Liver (tissue), 9 donors: Measurements from ENCODE around the gene CDH13. TPM values are rescaled to one million over a fixed set of nuclear protein-coding genes. Genes with fewer than 3 reads are reported as not detected.

ENCODE experiments used
- DNase-seq: peaks from one replicate; pipeline ENCODE4 v3.0.0-alpha.2; 2017; ENCODE audit warnings: low spot score
- H3K27ac ChIP-seq, 2 donors: one replicate each; pipeline ENCODE4 v1.7.0; 2013; ENCODE audit warnings: inconsistent platforms in 2 of 2, low read length in 2 of 2, control low read depth in 1 of 2, low read depth in 1 of 2, mild to moderate bottlenecking in 1 of 2
- H3K27me3 ChIP-seq, 4 donors: one replicate each; pipeline versions ENCODE4 v1.6.1 to v1.7.0; 2013; ENCODE audit warnings: low read length in 3 of 4, inconsistent platforms in 1 of 4, mild to moderate bottlenecking in 1 of 4, moderate library complexity in 1 of 4; ENCODE audit not compliant: control insufficient read depth in 4 of 4, insufficient read depth in 4 of 4
- H3K36me3 ChIP-seq, 4 donors: one replicate each; pipeline versions ENCODE4 v1.6.1 to v1.7.0; 2013; ENCODE audit warnings: low read length in 3 of 4, mild to moderate bottlenecking in 3 of 4, low read depth in 1 of 4, moderate library complexity in 1 of 4; ENCODE audit not compliant: control insufficient read depth in 4 of 4, insufficient read depth in 3 of 4
- H3K4me1 ChIP-seq, 4 donors: one replicate each; pipeline versions ENCODE4 v1.6.1 to v1.7.0; 2013; ENCODE audit warnings: low read length in 3 of 4, mild to moderate bottlenecking in 3 of 4, moderate library complexity in 1 of 4; ENCODE audit not compliant: control insufficient read depth in 4 of 4, insufficient read depth in 4 of 4
- H3K4me3 ChIP-seq, 3 donors: one replicate each; pipeline versions ENCODE4 v1.6.1 to v1.7.0; 2013; ENCODE audit warnings: low read length in 3 of 3, control low read depth in 1 of 3, low read depth in 1 of 3, mild to moderate bottlenecking in 1 of 3
- H3K9ac ChIP-seq, 2 donors: one replicate each; pipeline ENCODE4 v1.7.0; 2013; ENCODE audit warnings: low read length in 2 of 2, mild to moderate bottlenecking in 2 of 2, moderate library complexity in 2 of 2, control low read depth in 1 of 2, low read depth in 1 of 2
- H3K9me3 ChIP-seq, 4 donors: one replicate each; pipeline versions ENCODE4 v1.6.1 to v1.7.0; 2013; ENCODE audit warnings: low read length in 3 of 4; ENCODE audit not compliant: control insufficient read depth in 4 of 4
- CTCF ChIP-seq: fragments of 150-350 bp; IDR thresholded peaks from 2 replicates; pipeline ENCODE4 v1.5.1; 2017; ENCODE audit warnings: improper control_type of control experiment, low read depth, low read length; ENCODE audit not compliant: missing input control
- EGR1 ChIP-seq, 2 donors: IDR thresholded peaks; 2 replicates each; pipeline ENCODE4 v1.6.1; 2016 to 2018; ENCODE audit warnings: antibody characterized with exemption in 2 of 2, low read depth in 2 of 2
- FOXA1 ChIP-seq: IDR thresholded peaks from 2 replicates; pipeline ENCODE4 v1.6.1; 2016; ENCODE audit warnings: antibody characterized with exemption
- FOXA2 ChIP-seq: IDR thresholded peaks from 2 replicates; pipeline ENCODE4 v1.6.1; 2016; ENCODE audit warnings: antibody characterized with exemption
- GABPA ChIP-seq, 2 donors: IDR thresholded peaks in 1 of 2; conservative IDR thresholded peaks in 1 of 2; 2 replicates each; pipeline ENCODE4 v1.6.1; 2016; ENCODE audit warnings: antibody characterized with exemption in 2 of 2, mild to moderate bottlenecking in 1 of 2, moderate library complexity in 1 of 2
- JUND ChIP-seq, 2 donors: IDR thresholded peaks; 2 replicates each; pipeline ENCODE4 v1.6.1; 2016; ENCODE audit warnings: antibody characterized with exemption in 2 of 2
- NR2F2 ChIP-seq: IDR thresholded peaks from 2 replicates; pipeline ENCODE4 v1.6.1; 2016; ENCODE audit warnings: antibody characterized with exemption
- RAD21 ChIP-seq, 2 donors: IDR thresholded peaks; 2 replicates each; pipeline ENCODE4 v1.6.1; 2016; ENCODE audit warnings: antibody characterized with exemption in 2 of 2, mild to moderate bottlenecking in 2 of 2
- RXRA ChIP-seq, 2 donors: IDR thresholded peaks; 2 replicates each; pipeline ENCODE4 v1.6.1; 2017 to 2018; ENCODE audit warnings: antibody characterized with exemption in 2 of 2, mild to moderate bottlenecking in 1 of 2
- SP1 ChIP-seq: IDR thresholded peaks from 2 replicates; pipeline ENCODE4 v1.6.1; 2018; ENCODE audit warnings: antibody characterized with exemption, mild to moderate bottlenecking
- TAF1 ChIP-seq: conservative IDR thresholded peaks from 2 replicates; pipeline ENCODE4 v1.6.1; 2016; ENCODE audit warnings: antibody characterized with exemption, mild to moderate bottlenecking
- YY1 ChIP-seq: IDR thresholded peaks from 2 replicates; pipeline ENCODE4 v1.6.1; 2016; ENCODE audit warnings: antibody characterized with exemption, mild to moderate bottlenecking
- ZBTB33 ChIP-seq: IDR thresholded peaks from 2 replicates; pipeline ENCODE4 v1.6.1; 2016; ENCODE audit warnings: antibody characterized with exemption
- WGBS: extraction: QIAGEN DNeasy Blood & Tissue Kit; methylation state at CpG from one replicate; pipeline ENCODE4 v1.1.7; 2013; 5-methylcytosine and 5-hydroxymethylcytosine counted together
- polyA plus RNA-seq, 2 donors: library from polyadenylated mRNA; stranded (reverse) in 1 of 2; unstranded in 1 of 2; fragments of 200-250 nt in 1 of 2; fragments of >200 nt in 1 of 2; fragmentation: Nextera tagmentation in 1 of 2; extraction: Ambion mirVana in 1 of 2; gene quantifications; one replicate each; pipeline versions ENCODE4 v1.2.1 to v1.2.3, GENCODE V29; 2013 to 2015
- total RNA-seq, 2 donors: library from RNA; depleted of rRNA; stranded (reverse); fragments of >200 nt; gene quantifications; one replicate each; pipeline ENCODE4 v1.2.3, GENCODE V29; 2014
- TF ChIP-seq, protein P1 (sequence below): IDR thresholded peaks from 2 replicates; pipeline ENCODE4 v1.6.1; 2016; ENCODE audit warnings: antibody characterized with exemption
- TF ChIP-seq, protein P2 (sequence below): IDR thresholded peaks from 2 replicates; pipeline ENCODE4 v1.6.1; 2016; ENCODE audit warnings: antibody characterized with exemption
- donor health status: healthy.
- donor health status: healthy.
- donor health status: healthy.
- donor health status: healthy.
- donor health status: healthy.

Gene CDH13
- total and polyA plus RNA-seq, 4 donors: 0.21 to 1.5 (median 0.58) TPM

GRCh38 chr16:83136924-83137323 lies 510.2 kb downstream of the CDH13 start:
- DNase-seq: no peak
- no peaks in the 10 kb centered on the region for H3K9me3 ChIP-seq
- H3K27me3 ChIP-seq: peaks cover 0 to 2% (median 0%) of the 10 kb centered on the region in 4 donors
- no peak overlapping the region for H3K27ac ChIP-seq
- peaks cover 0 to 8% (median 5%) of the 10 kb centered on the region in 4 donors for H3K4me1 ChIP-seq
- no peaks in the 10 kb centered on the region for H3K36me3 ChIP-seq
- no peak overlapping the region for H3K9ac ChIP-seq
- H3K4me3 ChIP-seq: peak overlapping the region; percentile 1 to 48 (median 48)
- 58% methylated on average over 5 of the region's 5 CpGs for WGBS
- no peak for TF ChIP-seq RXRA (IDR thresholded peaks at IDR 0.05)
- TF ChIP-seq GABPA (IDR thresholded peaks at IDR 0.05 in 1 of 2, conservative IDR thresholded peaks at IDR 0.05 in 1 of 2): no peak
- no peak for TF ChIP-seq EGR1 (IDR thresholded peaks at IDR 0.05; ENCODE audit: low read depth in 2 of 2)
- no peak for TF ChIP-seq TAF1
- TF ChIP-seq NR2F2: no peak
- TF ChIP-seq, protein P1, sequence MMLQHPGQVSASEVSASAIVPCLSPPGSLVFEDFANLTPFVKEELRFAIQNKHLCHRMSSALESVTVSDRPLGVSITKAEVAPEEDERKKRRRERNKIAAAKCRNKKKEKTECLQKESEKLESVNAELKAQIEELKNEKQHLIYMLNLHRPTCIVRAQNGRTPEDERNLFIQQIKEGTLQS: no peak
- TF ChIP-seq ZBTB33: no peak

DNA sequence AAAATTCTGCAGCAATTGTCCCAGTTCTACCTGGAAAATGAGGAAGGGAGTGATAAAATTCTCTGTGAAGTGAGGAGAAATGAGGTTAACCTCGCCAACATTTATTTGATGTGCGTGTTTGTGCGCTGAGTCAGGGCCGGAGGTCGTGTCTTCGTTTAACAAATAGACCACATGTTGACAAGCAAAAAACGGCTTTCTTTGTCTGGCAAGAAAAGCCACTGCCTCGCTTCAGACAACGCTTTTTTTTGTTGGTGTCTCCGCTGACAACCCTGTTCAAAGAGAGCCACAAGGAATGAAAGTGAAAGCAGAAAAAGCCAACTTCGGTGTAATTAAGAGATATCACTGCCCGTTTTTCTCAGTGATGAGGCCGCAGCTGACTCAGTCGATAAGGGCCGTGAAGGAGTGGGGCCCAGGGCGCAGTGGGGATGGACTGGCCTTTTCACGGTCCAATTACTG lies 510.6 kb downstream of the CDH13 start:
- no peak for DNase-seq
- peak; percentile 25 for TF ChIP-seq YY1
- TF ChIP-seq NR2F2: no peak
- TF ChIP-seq JUND (IDR thresholded peaks at IDR 0.05): peak in 1 of 2 donors; percentile 16
- TF ChIP-seq, protein P2, sequence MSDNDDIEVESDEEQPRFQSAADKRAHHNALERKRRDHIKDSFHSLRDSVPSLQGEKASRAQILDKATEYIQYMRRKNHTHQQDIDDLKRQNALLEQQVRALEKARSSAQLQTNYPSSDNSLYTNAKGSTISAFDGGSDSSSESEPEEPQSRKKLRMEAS: peak; percentile 18
- TF ChIP-seq ZBTB33: no peak
- Histone ChIP-seq H3K4me1 (peaks cover 0 to 8% (median 5%) of the 10 kb centered on the region in 4 donors), H3K27me3 (peaks cover 0 to 2% (median 0%) of the 10 kb centered on the region in 4 donors), H3K4me3 (peak overlapping the region; percentile 1 to 48 (median 48)), H3K36me3 (no peaks in the 10 kb centered on the region), H3K9me3 (no peaks in the 10 kb centered on the region), H3K27ac (no peak overlapping the region), H3K9ac (peak overlapping the region in 1 of 2 donors; percentile 55)
- 15% methylated on average over 17 of the region's 17 CpGs for WGBS

- Histone ChIP-seq H3K27ac (no peak overlapping the region), H3K27me3 (peaks cover 0 to 2% (median 0%) of the 10 kb centered on the region in 4 donors), H3K36me3 (no peaks in the 10 kb centered on the region), H3K9me3 (no peaks in the 10 kb centered on the region), H3K4me3 (peak overlapping the region in 1 of 3 donors; percentile 48), H3K4me1 (peaks cover 0 to 8% (median 5%) of the 10 kb centered on the region in 4 donors), H3K9ac (no peak overlapping the region)
- 79% methylated on average over 5 of the region's 5 CpGs for WGBS
- DNase-seq: no peak
- TF ChIP-seq NR2F2: no peak
- TF ChIP-seq FOXA1: no peak
- TF ChIP-seq SP1: no peak
- TF ChIP-seq, protein P2: no peak
- TF ChIP-seq ZBTB33: no peak
- no peak for TF ChIP-seq GABPA (IDR thresholded peaks at IDR 0.05 in 1 of 2, conservative IDR thresholded peaks at IDR 0.05 in 1 of 2)
- TF ChIP-seq JUND (IDR thresholded peaks at IDR 0.05): no peak
- TF ChIP-seq RXRA (IDR thresholded peaks at IDR 0.05): no peak
- TF ChIP-seq FOXA2: no peak
- TF ChIP-seq, protein P1: no peak
- no peak for TF ChIP-seq RAD21 (IDR thresholded peaks at IDR 0.05)
- TF ChIP-seq CTCF: no peak
- TF ChIP-seq YY1: no peak
These were observed 511.1 kb downstream of the CDH13 start for GRCh38 chr16:83137894-83138293.
